HFF-Myc (cell line): Measurements from ENCODE around the gene VPREB1.
A peak's percentile ranks its signal among the peaks of the same experiment; 100 is the strongest.

Experiments used
- DNase-seq: peaks from one replicate; pipeline ENCODE4 v3.0.0-alpha.2; 2011; ENCODE audit warnings: low read depth; ENCODE audit errors: extremely low read depth
- H3K4me3 ChIP-seq: replicated peaks from 2 replicates; pipeline ENCODE4 v1.5.1; 2011; ENCODE audit warnings: low read depth, mild to moderate bottlenecking, control low read depth, low read length
- TF ChIP-seq, protein P1 (sequence below): IDR thresholded peaks from 2 replicates; pipeline ENCODE4 v1.5.1; 2012; ENCODE audit warnings: mild to moderate bottlenecking, low read depth, low read length, control low read depth; ENCODE audit errors: missing control alignments

VPREB1 gene

GRCh38 chr22:22198751-22199150, 45.8 kb upstream of the VPREB1 start:
- TF ChIP-seq, protein P1, sequence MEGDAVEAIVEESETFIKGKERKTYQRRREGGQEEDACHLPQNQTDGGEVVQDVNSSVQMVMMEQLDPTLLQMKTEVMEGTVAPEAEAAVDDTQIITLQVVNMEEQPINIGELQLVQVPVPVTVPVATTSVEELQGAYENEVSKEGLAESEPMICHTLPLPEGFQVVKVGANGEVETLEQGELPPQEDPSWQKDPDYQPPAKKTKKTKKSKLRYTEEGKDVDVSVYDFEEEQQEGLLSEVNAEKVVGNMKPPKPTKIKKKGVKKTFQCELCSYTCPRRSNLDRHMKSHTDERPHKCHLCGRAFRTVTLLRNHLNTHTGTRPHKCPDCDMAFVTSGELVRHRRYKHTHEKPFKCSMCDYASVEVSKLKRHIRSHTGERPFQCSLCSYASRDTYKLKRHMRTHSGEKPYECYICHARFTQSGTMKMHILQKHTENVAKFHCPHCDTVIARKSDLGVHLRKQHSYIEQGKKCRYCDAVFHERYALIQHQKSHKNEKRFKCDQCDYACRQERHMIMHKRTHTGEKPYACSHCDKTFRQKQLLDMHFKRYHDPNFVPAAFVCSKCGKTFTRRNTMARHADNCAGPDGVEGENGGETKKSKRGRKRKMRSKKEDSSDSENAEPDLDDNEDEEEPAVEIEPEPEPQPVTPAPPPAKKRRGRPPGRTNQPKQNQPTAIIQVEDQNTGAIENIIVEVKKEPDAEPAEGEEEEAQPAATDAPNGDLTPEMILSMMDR, result no peak
- no peak for DNase-seq
- H3K4me3 ChIP-seq, result no peak overlapping the region

- TF ChIP-seq, protein P1, result no peak
- no peak for DNase-seq
Observed at GRCh38 chr22:22199634-22200033, 45.0 kb upstream of the VPREB1 start.

GRCh38 chr22:22200569-22201184, 43.9 kb upstream of the VPREB1 start:
- H3K4me3 ChIP-seq, result no peak overlapping the region
- TF ChIP-seq, protein P1, result no peak
- DNase-seq, result no peak

More at GRCh38 chr22:22199634-22200033, 45.0 kb upstream of the VPREB1 start:
- H3K4me3 ChIP-seq, result no peak overlapping the region

GRCh38 chr22:22201185-22201929, 43.2 kb upstream of the VPREB1 start:
- no peak for DNase-seq
- H3K4me3 ChIP-seq, result no peak overlapping the region
- TF ChIP-seq, protein P1, result peak; percentile 73

GRCh38 chr22:22201930-22202343, 42.6 kb upstream of the VPREB1 start:
- H3K4me3 ChIP-seq, result no peak overlapping the region
- no peak for DNase-seq
- TF ChIP-seq, protein P1, result no peak

GRCh38 chr22:22203048-22203971, 41.3 kb upstream of the VPREB1 start:
- TF ChIP-seq, protein P1, result no peak
- no peak for DNase-seq

More at GRCh38 chr22:22203048-22203971, 41.3 kb upstream of the VPREB1 start:
- no peak overlapping the region for H3K4me3 ChIP-seq
